Measurements from ENCODE around the gene PPBP.

The PPBP gene

GRCh38 chr4:73947239-73947985 is 40.6 kb downstream of the PPBP start:
- DNase-seq = no peak

DNA sequence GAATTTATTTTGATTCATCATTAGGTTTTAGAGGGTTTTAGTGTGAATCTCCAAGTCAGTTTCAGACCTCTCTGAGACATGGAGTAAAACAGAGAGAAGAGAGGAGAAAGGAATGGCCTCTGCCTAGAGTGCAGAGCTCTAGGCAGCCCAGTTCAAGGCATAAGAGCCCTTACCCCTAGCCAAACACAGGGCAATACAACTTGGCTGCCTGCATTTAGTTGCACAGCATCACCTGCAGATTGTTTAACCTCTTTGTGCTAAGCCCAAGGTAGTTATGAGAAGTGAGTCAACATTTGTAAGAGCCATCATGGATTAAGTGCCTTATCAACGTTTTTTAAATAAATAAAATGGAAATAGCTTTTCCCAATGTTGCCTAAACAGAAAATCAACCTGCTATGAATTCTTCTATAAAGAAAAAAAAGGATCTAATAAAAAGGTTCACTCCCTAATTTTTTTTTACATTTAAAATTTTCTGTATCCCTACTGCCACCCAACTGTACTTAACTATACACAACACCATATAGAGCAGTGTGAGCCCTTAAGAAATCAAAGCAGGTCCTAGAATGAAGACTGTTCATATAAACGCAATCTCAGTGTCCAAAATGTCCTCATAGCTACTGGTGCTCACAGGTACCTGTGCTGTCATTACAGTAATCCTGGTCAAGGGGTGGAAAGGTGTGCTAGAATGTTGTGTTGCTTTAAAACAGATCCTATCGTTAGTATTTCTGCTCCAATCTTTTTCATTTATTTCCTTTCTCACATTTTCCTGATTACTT is 42.1 kb downstream of the PPBP start:
- DNase-seq = no peak

GRCh38 chr4:73945140-73945539 is 42.9 kb downstream of the PPBP start:
- DNase-seq = no peak

DNA sequence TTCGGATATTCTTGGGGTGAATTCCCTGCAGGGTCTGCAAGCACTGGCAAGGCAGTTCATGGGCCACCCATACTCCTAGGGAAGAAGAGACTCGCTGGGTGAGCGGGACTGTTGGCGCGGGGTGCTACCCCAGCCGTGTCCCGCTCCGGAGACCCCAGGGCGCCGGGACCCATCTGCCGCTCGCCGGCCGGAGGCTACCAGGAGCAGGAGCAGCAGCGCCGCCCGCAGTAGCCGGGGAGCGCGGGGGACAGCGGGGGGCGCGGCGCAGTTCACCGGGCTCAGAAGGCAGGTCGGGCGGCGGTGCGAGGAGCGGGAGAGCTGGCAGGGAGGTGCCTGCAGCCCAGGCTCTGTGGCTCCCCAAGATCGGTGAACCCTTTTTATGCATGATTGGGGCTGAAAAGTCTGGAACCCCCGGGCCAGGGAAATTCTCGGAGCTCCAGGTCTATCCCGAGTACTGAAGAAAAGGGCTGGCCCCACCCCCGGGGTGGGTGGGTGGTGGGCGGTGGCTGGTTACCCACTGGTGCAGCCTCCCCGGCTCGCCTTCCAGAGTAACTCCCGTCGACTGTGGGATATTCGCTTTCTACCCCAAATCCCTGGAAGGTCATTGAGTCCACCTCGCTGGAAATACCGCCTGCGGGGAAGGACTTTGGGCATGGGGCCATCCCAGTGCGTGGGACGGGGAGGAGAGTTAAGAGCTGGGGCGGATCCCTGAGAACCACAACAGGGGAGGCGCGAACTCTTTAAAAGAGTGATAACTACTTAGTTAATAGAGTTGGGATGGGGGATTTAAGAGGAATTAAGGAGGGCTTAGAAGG is 43.7 kb downstream of the PPBP start:
- DNase-seq = no peak

- no peak for DNase-seq
Observed at GRCh38 chr4:73943555-73943954, 44.4 kb downstream of the PPBP start.

- no peak for DNase-seq
Observed at GRCh38 chr4:73936969-73937368, 51.0 kb downstream of the PPBP start.
